ENCODE data around the gene MAG. TPM values are rescaled to one million over a fixed set of nuclear protein-coding genes. Genes with fewer than 3 reads are reported as not detected.

The MAG gene
- total RNA-seq, 1 donor from 2014 or later = 0.81 TPM

GRCh38 chr19:35265126-35265899 lies 26.6 kb upstream of the MAG start:
- ATAC-seq = no peak
- peak; percentile 46 for DNase-seq (ENCODE audit: low spot score)

- DNase-seq (ENCODE audit: low spot score) = peak; percentile 47
- ATAC-seq = no peak
Observed at GRCh38 chr19:35265900-35266519, 26.0 kb upstream of the MAG start.

GRCh38 chr19:35266520-35267352 lies 25.2 kb upstream of the MAG start:
- peak; percentile 1 for ATAC-seq
- DNase-seq (ENCODE audit: low spot score) = peak; percentile 67

- peak; percentile 27 for ATAC-seq
Observed at GRCh38 chr19:35267353-35267817, 24.6 kb upstream of the MAG start.

DNA sequence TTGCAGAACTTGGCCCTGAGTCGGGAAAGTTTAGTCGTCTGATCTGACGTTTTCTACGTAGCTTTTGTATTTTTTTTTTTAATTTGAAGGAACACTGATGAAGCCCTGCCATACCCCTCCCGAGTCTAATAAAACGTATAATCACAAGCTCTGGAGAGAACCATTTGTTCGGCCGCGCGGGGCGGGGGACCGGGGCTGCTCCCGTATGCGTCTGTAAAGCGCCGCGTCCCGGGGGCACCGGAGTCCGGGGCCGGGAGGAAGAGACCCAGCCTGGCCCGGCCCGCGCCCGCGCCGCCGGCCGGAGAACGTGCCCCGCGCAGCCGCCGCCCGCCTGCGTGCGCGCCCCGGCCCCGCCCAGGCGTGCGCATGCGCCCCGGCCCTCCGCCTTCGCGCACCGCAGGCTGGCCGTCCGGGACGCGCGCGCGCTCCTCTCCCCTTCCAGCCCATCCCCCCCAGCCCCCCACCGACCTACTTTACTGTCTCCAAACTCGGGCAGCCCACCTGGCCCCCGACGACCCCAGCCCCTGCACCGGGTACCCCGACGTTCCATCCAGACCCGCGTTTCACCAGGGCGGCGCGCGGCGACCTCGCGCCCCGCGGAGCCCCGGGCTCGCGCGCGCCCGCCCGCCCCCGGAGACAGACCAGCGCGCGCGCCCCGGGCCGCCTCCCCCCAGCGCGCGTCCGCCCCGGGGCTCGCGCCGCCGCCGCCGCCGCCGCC lies 24.0 kb upstream of the MAG start:
- DNase-seq (ENCODE audit: low spot score) = peak; percentile 82
- peak; percentile 53 for ATAC-seq

More at GRCh38 chr19:35267353-35267817, 24.6 kb upstream of the MAG start:
- no peak for DNase-seq (ENCODE audit: low spot score)

DNA sequence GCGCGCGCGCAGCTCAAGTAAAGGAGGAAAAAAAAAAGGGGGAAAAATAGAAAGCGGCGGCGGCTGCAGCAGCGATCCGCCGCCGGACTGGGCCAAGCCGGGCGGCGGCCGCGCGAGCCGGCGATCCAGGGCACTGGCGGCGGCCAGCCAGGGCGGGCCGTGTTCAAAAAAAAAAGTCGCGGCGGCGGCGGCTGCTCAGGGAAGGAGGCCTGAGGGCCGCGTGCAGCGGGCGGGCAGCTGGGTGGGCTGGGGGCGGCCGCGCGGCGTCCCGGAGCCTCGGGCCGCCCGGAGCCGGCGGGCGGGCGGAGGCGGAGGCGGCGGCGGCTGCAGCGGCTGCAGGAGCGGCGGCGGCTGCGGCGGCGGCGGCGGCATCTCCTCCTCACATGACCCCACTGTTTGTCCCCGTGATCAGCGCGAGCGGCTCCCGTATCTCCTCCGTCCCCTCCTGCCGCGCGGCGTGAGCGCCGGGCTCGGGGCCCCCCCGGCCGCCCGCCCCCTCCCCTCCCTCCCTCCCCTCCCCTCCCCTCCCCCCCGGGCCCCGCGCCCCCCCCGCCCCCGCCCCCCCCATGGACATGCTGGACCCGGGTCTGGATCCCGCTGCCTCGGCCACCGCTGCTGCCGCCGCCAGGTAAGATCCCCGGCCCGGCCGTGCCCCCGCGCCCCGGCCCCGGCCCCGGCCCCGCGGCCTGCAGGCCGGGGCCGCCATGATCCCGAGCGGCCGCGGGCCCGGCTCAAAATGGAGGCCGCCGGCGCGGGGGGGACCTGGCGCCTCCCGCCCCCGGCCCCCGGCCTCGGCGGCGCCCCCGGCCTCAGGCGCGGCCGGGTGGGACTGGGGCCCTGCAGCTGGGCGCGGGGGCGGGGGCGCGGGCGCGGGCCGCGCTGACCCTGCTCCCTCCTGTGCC lies 23.2 kb upstream of the MAG start, which contains the start of gene USF2:
Gene USF2, plus strand, starts transcription at position 427 of the 902 bp plus-strand sequence. Its CDS starts 140 bp downstream, at position 567.
- DNase-seq (ENCODE audit: low spot score) = peak; percentile 86
- ATAC-seq = peak; percentile 13

DNA sequence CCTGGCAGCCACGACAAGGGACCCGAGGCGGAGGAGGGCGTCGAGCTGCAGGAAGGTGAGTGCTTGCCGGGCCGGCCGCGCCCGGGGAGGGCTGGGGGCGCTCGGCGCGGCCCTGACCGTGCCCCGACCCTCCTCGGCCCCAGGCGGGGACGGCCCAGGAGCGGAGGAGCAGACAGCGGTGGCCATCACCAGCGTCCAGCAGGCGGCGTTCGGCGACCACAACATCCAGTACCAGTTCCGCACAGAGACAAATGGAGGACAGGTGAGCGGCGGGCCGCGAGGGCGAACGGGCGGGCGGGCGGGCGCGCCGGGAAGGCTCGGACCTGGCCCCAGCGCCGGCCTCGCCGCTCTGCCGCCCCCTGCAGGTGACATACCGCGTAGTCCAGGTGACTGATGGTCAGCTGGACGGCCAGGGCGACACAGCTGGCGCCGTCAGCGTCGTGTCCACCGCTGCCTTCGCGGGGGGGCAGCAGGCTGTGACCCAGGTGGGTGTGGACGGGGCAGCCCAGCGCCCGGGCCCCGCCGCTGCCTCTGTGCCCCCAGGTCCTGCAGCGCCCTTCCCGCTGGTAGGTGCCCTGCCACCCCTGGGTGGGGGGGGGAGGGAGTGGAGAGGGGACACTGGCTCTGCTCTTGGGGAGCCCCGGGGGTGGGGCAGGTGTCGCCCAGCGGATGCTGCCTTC lies 22.4 kb upstream of the MAG start:
- peak; percentile 62 for ATAC-seq
- DNase-seq (ENCODE audit: low spot score) = peak; percentile 93

- no peak for DNase-seq (ENCODE audit: low spot score)
- no peak for ATAC-seq
Observed at GRCh38 chr19:35270381-35270811, 21.6 kb upstream of the MAG start.

- DNase-seq (ENCODE audit: low spot score) (peak; percentile 91), ATAC-seq (peak; percentile 58)
Observed at GRCh38 chr19:35271546-35271945, 20.4 kb upstream of the MAG start.

GRCh38 chr19:35272122-35272719 lies 19.7 kb upstream of the MAG start:
- ATAC-seq (no peak), DNase-seq (ENCODE audit: low spot score) (no peak)

- no peak for DNase-seq (ENCODE audit: low spot score)
- no peak for ATAC-seq
Observed at GRCh38 chr19:35272954-35273649, 18.9 kb upstream of the MAG start.

GRCh38 chr19:35273686-35274259 lies 18.2 kb upstream of the MAG start:
- no peak for ATAC-seq
- no peak for DNase-seq (ENCODE audit: low spot score)

DNA sequence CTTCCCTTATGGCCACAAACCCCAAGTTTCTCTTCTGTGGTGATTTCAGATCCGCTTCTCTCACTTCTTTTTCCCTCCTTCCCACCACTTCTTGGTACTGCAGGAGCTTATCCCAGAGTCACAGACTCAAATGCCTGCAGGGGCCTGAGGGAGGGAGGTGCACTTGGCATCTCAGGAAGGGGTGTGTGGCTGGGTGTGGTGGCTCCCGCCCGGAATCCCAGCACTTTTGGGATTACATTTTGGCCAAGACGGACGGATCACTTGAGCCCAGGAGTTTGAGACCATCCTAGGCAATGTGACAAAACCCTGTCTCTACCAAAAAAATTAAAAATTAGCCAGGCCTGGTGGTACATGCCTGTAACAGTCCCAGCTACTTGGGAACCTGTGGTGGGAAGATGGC lies 17.6 kb upstream of the MAG start:
- DNase-seq (ENCODE audit: low spot score) (no peak), ATAC-seq (no peak)

- no peak for DNase-seq (ENCODE audit: low spot score)
- no peak for ATAC-seq
Observed at GRCh38 chr19:35276706-35277281, 15.2 kb upstream of the MAG start.

DNA sequence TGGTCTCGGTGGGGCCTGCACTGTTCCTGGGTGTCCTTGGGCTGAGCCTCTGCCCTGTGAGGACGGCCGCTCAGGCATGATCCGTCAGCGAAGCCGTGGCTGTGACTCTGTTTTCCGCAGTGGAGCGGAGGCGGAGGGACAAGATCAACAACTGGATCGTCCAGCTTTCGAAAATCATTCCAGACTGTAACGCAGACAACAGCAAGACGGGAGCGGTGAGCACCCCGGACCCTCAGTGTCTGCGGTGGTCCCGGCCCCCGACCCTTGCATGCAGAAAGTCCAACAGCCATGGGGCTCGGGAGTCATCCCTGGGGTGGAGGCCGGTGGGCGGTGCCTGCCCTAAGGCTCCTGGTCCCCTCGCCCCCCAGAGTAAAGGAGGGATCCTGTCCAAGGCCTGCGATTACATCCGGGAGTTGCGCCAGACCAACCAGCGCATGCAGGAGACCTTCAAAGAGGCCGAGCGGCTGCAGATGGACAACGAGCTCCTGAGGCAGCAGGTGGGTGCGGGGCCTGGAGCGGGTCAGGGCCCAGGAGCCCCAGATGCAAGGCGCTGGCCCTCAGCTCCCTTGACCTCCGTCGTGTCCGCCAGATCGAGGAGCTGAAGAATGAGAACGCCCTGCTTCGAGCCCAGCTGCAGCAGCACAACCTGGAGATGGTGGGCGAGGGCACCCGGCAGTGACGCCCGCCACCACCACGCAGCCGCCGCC lies 13.2 kb upstream of the MAG start:
- DNase-seq (ENCODE audit: low spot score) (peak; percentile 77), ATAC-seq (peak; percentile 48)

DNA sequence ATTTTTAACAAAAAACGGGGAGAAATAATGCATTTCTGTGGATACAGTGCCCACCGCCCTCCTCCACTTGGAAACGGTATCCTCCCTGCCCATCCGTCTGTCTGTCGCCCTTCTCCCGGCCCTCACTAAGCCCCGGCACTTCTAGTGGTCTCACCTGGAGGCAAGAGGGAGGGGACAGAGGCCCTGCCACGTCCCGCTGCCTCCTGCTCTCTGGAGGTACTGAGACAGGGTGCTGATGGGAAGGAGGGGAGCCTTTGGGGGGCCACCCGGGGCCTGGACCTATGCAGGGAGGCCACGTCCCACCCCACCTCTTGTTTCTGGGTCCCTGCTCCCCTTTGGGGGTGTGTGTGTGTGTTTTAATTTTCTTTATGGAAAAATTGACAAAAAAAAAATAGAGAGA lies 12.6 kb upstream of the MAG start:
- no peak for DNase-seq (ENCODE audit: low spot score)
- ATAC-seq = no peak
